ENCODE measurements around the gene CROCC2. TPM values are rescaled to one million over a fixed set of nuclear protein-coding genes. Genes with fewer than 3 reads are reported as not detected.

The CROCC2 gene
- total RNA-seq, 1 donor from 2014 or later, result 2.9 TPM

- Histone ChIP-seq H3K9me3 (no peaks in the 10 kb centered on the region), H3K4me3 (no peak overlapping the region), H3K4me1 (peaks cover 0 to 7% of the 10 kb centered on the region in 2 donors), H3K27ac (no peak overlapping the region), H3K36me3 (no peaks in the 10 kb centered on the region), H3K27me3 (no peaks in the 10 kb centered on the region)
- intact Hi-C loops (cut with DNase I), result no loop called here
- no peak for TF ChIP-seq CTCF (IDR thresholded peaks at IDR 0.05)
- peak in 1 of 2 donors; percentile 49 for DNase-seq (ENCODE audit: low spot score in 2 of 2)
Measured at GRCh38 chr2:240953426-240954410, 47.6 kb downstream of the CROCC2 start.

GRCh38 chr2:240954436-240955305, 48.5 kb downstream of the CROCC2 start:
- Histone ChIP-seq H3K4me1 (peaks cover 0 to 7% of the 10 kb centered on the region in 2 donors), H3K27ac (no peak overlapping the region), H3K27me3 (no peaks in the 10 kb centered on the region), H3K36me3 (no peaks in the 10 kb centered on the region), H3K9me3 (no peaks in the 10 kb centered on the region), H3K4me3 (no peak overlapping the region)
- intact Hi-C loops (cut with DNase I), result no loop called here
- no peak for TF ChIP-seq CTCF (IDR thresholded peaks at IDR 0.05)
- DNase-seq (ENCODE audit: low spot score in 2 of 2), result peak in 1 of 2 donors; percentile 40

- Histone ChIP-seq H3K9me3 (no peaks in the 10 kb centered on the region), H3K27me3 (no peaks in the 10 kb centered on the region), H3K4me3 (no peak overlapping the region), H3K27ac (no peak overlapping the region), H3K4me1 (peaks cover 0 to 7% of the 10 kb centered on the region in 2 donors), H3K36me3 (no peaks in the 10 kb centered on the region)
- TF ChIP-seq CTCF (IDR thresholded peaks at IDR 0.05), result no peak
- DNase-seq (ENCODE audit: low spot score in 2 of 2), result peak in 1 of 2 donors; percentile 53
- intact Hi-C loops (cut with DNase I), result no loop called here
Measured at GRCh38 chr2:240955306-240956170, 49.4 kb downstream of the CROCC2 start.

- DNase-seq (ENCODE audit: low spot score in 2 of 2), result peak in 1 of 2 donors; percentile 49
- H3K27me3 ChIP-seq, result no peaks in the 10 kb centered on the region
- H3K9me3 ChIP-seq, result no peaks in the 10 kb centered on the region
- no peak overlapping the region for H3K4me3 ChIP-seq
- peaks cover 0 to 7% of the 10 kb centered on the region in 2 donors for H3K4me1 ChIP-seq
- H3K36me3 ChIP-seq, result no peaks in the 10 kb centered on the region
- intact Hi-C loops (cut with DNase I), result no loop called here
- H3K27ac ChIP-seq, result no peak overlapping the region
- no peak for TF ChIP-seq CTCF (IDR thresholded peaks at IDR 0.05)
Measured at GRCh38 chr2:240956171-240956934, 50.2 kb downstream of the CROCC2 start.

Data from ascending aorta (tissue), 2 donors.